RWPE2 (cell line): Measurements from ENCODE around the gene LIMS2.
A peak's percentile ranks its signal among the peaks of the same experiment; 100 is the strongest.

ENCODE experiments used
- ATAC-seq: fragments of 200-7000 bp; cut with Tn5 transposase; 3 replicates; pipeline ENCODE4 v1.9.1; 2021; ENCODE audit warnings: low read depth
- DNase-seq: peaks from one replicate; pipeline ENCODE4 v3.0.0-alpha.2; 2020; ENCODE audit warnings: low spot score
- H3K27ac ChIP-seq: fragments of 450-650 bp; 2 replicates; pipeline ENCODE4 v1.5.1; 2017; ENCODE audit warnings: mild to moderate bottlenecking; ENCODE audit not compliant: poor library complexity, severe bottlenecking
- H3K27me3 ChIP-seq: fragments of 250-450 bp; sonication (Bioruptor Pico); 2 replicates; pipeline ENCODE4 v1.5.1; 2021; ENCODE audit warnings: mild to moderate bottlenecking, moderate library complexity; ENCODE audit not compliant: insufficient read depth, poor library complexity, severe bottlenecking
- H3K36me3 ChIP-seq: fragments of 250-450 bp; sonication (Bioruptor Pico); 2 replicates; pipeline ENCODE4 v1.5.1; 2020; ENCODE audit warnings: low read depth, mild to moderate bottlenecking, moderate library complexity
- H3K4me1 ChIP-seq: fragments of 250-450 bp; sonication (Bioruptor Pico); 2 replicates; pipeline ENCODE4 v1.5.1; 2021; ENCODE audit warnings: mild to moderate bottlenecking, moderate library complexity; ENCODE audit not compliant: insufficient read depth, poor library complexity, severe bottlenecking
- H3K4me3 ChIP-seq: fragments of 250-450 bp; sonication (Bioruptor Pico); 2 replicates; pipeline ENCODE4 v1.5.1; 2021; ENCODE audit warnings: mild to moderate bottlenecking, moderate library complexity; ENCODE audit not compliant: severe bottlenecking
- H3K9me3 ChIP-seq: fragments of 250-450 bp; sonication (Bioruptor Pico); 2 replicates; pipeline ENCODE4 v1.5.1; 2021; ENCODE audit warnings: mild to moderate bottlenecking, moderate library complexity; ENCODE audit not compliant: severe bottlenecking
- CTCF ChIP-seq: fragments of 450-650 bp; IDR thresholded peaks from one replicate; pipeline ENCODE4 v1.5.1; 2017; ENCODE audit warnings: mild to moderate bottlenecking, moderate library complexity; ENCODE audit not compliant: poor library complexity, severe bottlenecking

Gene LIMS2

GRCh38 chr2:127712999-127713398 lies 37.7 kb upstream of the LIMS2 start:
- TF ChIP-seq CTCF: no peak
- Histone ChIP-seq H3K4me3 (no peak overlapping the region), H3K4me1 (no peaks in the 10 kb centered on the region), H3K27ac (no peak overlapping the region), H3K9me3 (no peaks in the 10 kb centered on the region), H3K27me3 (no peaks in the 10 kb centered on the region), H3K36me3 (peaks cover 37% of the 10 kb centered on the region)
- DNase-seq (no peak), ATAC-seq (no peak)

- Histone ChIP-seq H3K4me3 (no peak overlapping the region), H3K27me3 (no peaks in the 10 kb centered on the region), H3K36me3 (peaks cover 38% of the 10 kb centered on the region), H3K27ac (no peak overlapping the region), H3K4me1 (no peaks in the 10 kb centered on the region), H3K9me3 (no peaks in the 10 kb centered on the region)
- TF ChIP-seq CTCF: no peak
- DNase-seq (no peak), ATAC-seq (no peak)
Measured at GRCh38 chr2:127709336-127709735, 34.0 kb upstream of the LIMS2 start.

GRCh38 chr2:127707890-127708648 lies 32.7 kb upstream of the LIMS2 start:
- no peak for DNase-seq
- no peak overlapping the region for H3K27ac ChIP-seq
- H3K36me3 ChIP-seq: peaks cover 49% of the 10 kb centered on the region

GRCh38 chr2:127706215-127706990 lies 31.1 kb upstream of the LIMS2 start:
- no peak overlapping the region for H3K27ac ChIP-seq
- no peaks in the 10 kb centered on the region for H3K27me3 ChIP-seq
- peaks cover 51% of the 10 kb centered on the region for H3K36me3 ChIP-seq
- no peak for TF ChIP-seq CTCF
- H3K4me3 ChIP-seq: no peak overlapping the region
- peaks cover 7% of the 10 kb centered on the region for H3K4me1 ChIP-seq
- H3K9me3 ChIP-seq: no peaks in the 10 kb centered on the region
- no peak for DNase-seq
- no peak for ATAC-seq

More at GRCh38 chr2:127707890-127708648, 32.7 kb upstream of the LIMS2 start:
- TF ChIP-seq CTCF: no peak
- peak; percentile 15; the same call in 1 of the 3 replicates for ATAC-seq
- H3K4me1 ChIP-seq: no peaks in the 10 kb centered on the region
- H3K9me3 ChIP-seq: no peaks in the 10 kb centered on the region
- H3K4me3 ChIP-seq: no peak overlapping the region
- H3K27me3 ChIP-seq: no peaks in the 10 kb centered on the region
